ENCODE measurements around the gene DPT. TPM values are rescaled to one million over a fixed set of nuclear protein-coding genes. Genes with fewer than 3 reads are reported as not detected.

DPT gene
- total and polyA plus RNA-seq, 2 donors (not counting 3 experiments of a cell fraction or from before 2014, with no cell fraction given), result not detected

DNA sequence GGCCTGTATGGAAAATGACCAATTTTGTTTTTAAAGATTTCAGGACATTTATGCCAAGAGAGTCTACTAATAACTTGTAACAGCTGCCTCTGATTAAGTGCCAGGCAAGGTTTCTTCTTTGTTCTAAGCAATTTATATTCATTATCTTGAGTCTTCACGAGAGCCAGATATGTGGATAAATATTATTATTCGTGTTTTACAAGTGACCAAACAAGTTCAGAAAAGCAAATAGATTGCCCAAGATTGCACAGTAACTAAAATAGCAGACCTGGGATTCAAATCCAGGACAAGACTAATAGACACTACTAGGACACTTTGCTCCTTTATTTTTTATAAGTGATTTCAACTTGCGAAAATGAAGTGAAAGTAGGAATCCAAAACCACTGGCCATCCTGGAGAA, 30.1 kb upstream of the DPT start:
- Histone ChIP-seq H3K36me3 (ENCODE audit: control insufficient read depth in 2 of 2, extremely low read depth in 1 of 2, insufficient read depth in 2 of 2, low read length in 2 of 2) (no peaks in the 10 kb centered on the region), H3K9ac (replicated peaks; ENCODE audit: extremely low read depth, insufficient read depth, low read length) (no peak overlapping the region), H3K4me2 (ENCODE audit: insufficient read depth, low read length) (no peak overlapping the region), H3K27me3 (ENCODE audit: control insufficient read depth in 2 of 2, insufficient read depth in 2 of 2, low read length in 2 of 2) (no peaks in the 10 kb centered on the region), H3K9me1 (replicated peaks; ENCODE audit: control insufficient read depth, extremely low read depth, insufficient read depth, low read length) (no peaks in the 10 kb centered on the region), H3K4me3 (replicated peaks in 1 of 3; ENCODE audit: insufficient read depth in 1 of 3, low read depth in 1 of 3, low read length in 3 of 3) (no peak overlapping the region), H3K79me2 (ENCODE audit: control insufficient read depth, insufficient read depth, low read length) (no peaks in the 10 kb centered on the region), H3K4me1 (ENCODE audit: control insufficient read depth, extremely low read depth, insufficient read depth, low read length) (no peaks in the 10 kb centered on the region), H3K9me3 (replicated peaks; ENCODE audit: control insufficient read depth, insufficient read depth, low read length) (no peaks in the 10 kb centered on the region), H4K20me1 (replicated peaks; ENCODE audit: control insufficient read depth, extremely low read depth, insufficient read depth, low read length) (no peaks in the 10 kb centered on the region), H3K27ac (ENCODE audit: insufficient read depth, low read depth, low read length) (no peak overlapping the region), H2AFZ (ENCODE audit: low read depth, low read length) (no peak overlapping the region)
- ChIA-PET CTCF (no interaction called here), POLR2A (no interaction called here)
- no TSS peak for BruUV-seq (replicated peaks)
- DNase-seq (ENCODE audit: low read depth, low spot score) (no peak), FAIRE-seq (no peak)
- intact Hi-C loops (cut with micrococcal nuclease), result no loop called here
- TF ChIP-seq FOS (IDR thresholded peaks at IDR 0.05; ENCODE audit: borderline replicate concordance, insufficient read depth, low read length) (no peak), POLR2A (IDR thresholded peaks at IDR 0.05; ENCODE audit: low read depth, low read length) (no peak), POLR2AphosphoS5 (IDR thresholded peaks at IDR 0.05; ENCODE audit: insufficient read depth, low read depth, low read length) (no peak), MYC (IDR thresholded peaks at IDR 0.05; ENCODE audit: low read depth, low read length) (no peak), JUN (IDR thresholded peaks at IDR 0.05; ENCODE audit: borderline replicate concordance, insufficient read depth, insufficient read length, low read depth) (no peak), GATA2 (IDR thresholded peaks at IDR 0.05; ENCODE audit: insufficient read depth, insufficient read length, low read depth, low read length) (no peak), EZH2 (IDR thresholded peaks at IDR 0.05; ENCODE audit: borderline replicate concordance, low read depth, low read length, severe bottlenecking) (no peak)
- TF ChIP-seq, protein P1, sequence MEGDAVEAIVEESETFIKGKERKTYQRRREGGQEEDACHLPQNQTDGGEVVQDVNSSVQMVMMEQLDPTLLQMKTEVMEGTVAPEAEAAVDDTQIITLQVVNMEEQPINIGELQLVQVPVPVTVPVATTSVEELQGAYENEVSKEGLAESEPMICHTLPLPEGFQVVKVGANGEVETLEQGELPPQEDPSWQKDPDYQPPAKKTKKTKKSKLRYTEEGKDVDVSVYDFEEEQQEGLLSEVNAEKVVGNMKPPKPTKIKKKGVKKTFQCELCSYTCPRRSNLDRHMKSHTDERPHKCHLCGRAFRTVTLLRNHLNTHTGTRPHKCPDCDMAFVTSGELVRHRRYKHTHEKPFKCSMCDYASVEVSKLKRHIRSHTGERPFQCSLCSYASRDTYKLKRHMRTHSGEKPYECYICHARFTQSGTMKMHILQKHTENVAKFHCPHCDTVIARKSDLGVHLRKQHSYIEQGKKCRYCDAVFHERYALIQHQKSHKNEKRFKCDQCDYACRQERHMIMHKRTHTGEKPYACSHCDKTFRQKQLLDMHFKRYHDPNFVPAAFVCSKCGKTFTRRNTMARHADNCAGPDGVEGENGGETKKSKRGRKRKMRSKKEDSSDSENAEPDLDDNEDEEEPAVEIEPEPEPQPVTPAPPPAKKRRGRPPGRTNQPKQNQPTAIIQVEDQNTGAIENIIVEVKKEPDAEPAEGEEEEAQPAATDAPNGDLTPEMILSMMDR (IDR thresholded peaks at IDR 0.05; ENCODE audit: extremely low read depth in 1 of 2, insufficient read depth in 1 of 2, low read depth in 1 of 2, low read length in 2 of 2), result no peak
- TF ChIP-seq, protein P2, sequence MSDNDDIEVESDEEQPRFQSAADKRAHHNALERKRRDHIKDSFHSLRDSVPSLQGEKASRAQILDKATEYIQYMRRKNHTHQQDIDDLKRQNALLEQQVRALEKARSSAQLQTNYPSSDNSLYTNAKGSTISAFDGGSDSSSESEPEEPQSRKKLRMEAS (IDR thresholded peaks at IDR 0.05; ENCODE audit: insufficient read depth, insufficient read length), result no peak
- dilution Hi-C loops (cut with MboI; ENCODE audit: extremely low pct_ligation_motif_present, low sequenced_read_pairs), result no loop called here
